ENCODE data around the gene LAMB2.

The LAMB2 gene

DNA sequence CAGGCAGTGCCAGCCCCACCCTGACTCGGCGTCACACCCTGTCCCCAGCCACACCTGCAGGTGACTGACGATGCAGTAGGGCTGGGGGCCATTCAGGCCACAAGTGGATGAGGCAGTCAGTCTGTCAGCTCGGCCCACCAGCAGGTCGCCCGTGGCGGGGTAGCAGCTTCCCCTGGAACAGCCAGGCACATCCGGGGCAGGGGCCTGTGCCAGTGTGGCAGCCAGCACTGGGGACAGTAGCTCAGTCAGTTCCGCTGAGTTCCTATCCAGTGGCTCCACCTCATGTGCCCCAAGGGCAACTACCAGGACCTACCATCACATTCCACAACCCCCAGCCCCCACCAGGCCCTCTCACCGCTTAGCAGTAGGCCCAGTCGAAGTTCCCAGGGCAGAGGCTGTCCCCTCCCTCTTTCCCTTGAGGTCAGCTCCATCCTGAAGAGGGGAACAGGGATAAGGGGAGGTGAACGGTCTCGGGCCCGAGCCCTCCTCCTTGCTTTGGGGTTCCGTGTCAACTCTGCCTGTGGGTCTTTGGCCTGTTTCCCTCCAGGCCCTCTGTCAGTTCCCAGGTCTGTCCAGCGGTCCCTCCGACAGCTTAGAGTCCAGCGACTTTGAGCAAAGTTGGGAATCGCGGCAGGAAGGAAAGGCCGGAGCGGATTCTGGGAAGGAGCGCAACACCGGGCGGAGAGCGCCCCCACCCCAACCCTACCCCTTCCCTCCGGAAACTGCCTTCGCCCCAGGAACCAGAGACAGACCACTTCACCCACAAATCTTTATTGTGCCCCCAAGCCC lies at the start of gene LAMB2:
LAMB2 (minus strand) TSS at position 614 of the 789 bp plus-strand sequence; CDS start at position 431, 183 bp downstream.
- no peak for DNase-seq (ENCODE audit: low spot score)

DNA sequence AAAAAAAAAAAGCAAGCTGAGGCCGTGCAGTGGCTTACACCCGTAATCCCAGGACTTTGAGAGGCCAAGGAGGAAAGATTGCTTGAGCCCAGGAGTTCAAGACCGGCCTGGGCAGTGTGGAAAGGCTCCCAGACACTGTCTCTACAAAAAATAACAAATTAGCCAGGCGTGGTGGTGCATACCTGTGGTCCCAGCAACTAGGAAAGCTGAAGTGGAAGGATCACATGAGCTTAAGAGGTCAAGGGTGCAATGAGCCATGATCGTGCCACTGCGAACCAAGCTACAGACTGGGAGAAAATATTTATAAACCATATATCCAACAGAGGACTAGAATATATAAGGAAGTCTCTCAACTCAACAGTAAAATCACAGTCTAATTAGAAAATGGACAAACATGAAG lies 48.5 kb upstream of the LAMB2 start:
- no peak for DNase-seq (ENCODE audit: low spot score)

DNA sequence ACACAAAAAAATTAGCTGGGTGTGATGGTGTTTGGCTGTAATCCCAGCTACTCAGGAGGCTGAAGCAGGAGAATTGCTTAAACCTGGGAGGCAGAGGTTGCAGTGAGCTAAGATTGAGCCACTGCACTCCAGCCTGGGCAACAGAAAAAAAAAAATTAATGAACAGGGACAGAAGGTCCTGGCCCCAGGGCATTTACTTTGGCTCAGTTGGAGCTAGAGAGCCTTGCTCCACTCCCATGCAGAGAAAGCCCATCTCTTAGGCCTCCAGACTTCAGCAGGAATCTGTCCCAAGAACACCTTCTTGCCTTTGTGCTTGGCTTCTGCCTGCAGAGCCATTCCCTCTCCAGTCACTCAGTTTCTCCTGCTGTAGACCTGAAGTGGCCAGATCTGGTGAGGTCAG lies 47.3 kb upstream of the LAMB2 start:
- no peak for DNase-seq (ENCODE audit: low spot score)

DNA sequence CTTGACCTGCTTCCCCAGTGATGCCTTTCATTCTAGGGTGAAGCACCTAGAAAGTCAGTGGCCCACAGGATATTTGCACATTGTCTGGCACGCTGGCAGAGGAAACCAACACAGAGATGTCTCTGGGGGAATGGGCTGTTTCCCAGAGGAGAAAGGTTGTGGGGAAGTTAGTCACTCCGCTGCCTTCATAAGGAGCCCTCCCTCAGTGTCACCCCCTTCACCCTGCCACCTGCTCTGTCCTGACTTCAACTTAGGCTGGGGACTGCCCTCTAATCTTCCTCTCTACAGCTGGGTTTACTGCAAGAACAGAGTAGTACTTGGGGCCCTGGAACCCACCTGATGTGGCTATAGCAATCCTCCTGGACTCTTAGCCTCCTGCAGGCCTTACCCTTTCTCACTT lies 44.2 kb upstream of the LAMB2 start:
- DNase-seq (ENCODE audit: low spot score), result no peak

DNA sequence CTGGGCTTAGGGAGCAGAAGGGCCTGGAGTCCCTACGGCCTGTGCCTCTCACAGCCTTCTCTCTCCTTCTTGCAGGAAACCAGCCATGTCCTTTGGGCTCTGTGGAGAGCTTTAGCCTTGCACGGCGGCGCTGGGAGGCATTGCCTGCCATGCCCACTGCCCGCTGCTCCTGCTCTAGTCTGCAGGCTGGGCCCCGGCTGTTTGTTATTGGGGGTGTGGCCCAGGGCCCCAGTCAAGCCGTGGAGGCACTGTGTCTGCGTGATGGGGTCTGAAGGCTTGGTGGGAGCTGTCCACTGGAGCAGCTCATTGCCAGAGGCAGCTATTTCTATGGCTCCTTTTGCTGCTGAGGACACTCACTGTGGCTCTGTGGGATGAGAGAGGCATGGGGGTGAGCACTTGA lies 42.7 kb upstream of the LAMB2 start:
- no peak for DNase-seq (ENCODE audit: low spot score)

DNA sequence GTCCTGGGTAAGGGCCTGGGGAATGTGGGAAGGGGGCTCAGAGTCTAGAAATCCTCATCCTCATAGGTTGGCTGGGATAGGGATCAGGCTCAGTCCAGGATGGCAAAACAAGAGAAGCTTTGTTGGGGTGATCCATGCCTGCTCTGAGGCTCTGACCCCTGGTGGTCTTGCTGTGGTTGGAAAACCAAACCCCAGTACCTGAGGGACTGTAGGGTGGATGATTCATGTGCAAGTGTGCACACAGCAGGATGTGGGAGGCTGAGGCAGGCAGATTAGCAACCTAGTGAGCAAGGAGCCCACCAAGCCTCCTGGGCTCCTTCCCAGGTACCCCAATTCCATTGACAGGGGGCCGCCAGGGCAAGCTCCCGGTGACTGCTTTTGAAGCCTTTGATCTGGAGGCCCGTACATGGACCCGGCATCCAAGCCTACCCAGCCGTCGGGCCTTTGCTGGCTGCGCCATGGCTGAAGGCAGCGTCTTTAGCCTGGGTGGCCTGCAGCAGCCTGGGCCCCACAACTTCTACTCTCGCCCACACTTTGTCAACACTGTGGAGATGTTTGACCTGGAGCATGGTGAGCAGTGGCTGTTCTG lies 41.6 kb upstream of the LAMB2 start:
- no peak for DNase-seq (ENCODE audit: low spot score)

DNA sequence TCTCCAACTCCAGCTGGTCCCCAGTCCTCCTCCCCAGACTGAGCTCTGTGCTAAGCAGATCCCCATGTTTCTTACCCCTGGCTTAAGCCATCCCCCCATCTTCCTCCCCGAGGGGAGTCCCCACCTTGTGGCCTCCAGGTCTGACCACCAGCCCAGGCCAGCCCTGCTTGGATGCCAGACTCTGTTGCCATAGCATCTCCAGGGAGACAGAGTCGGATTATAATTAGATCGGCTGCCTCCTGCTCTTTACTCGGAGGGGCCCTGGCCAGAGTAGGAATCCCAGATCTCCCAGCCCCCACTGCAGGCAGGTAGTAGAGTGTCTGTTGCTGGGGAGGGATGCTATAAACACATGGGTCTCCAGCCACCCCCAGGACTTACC lies 40.9 kb upstream of the LAMB2 start:
- DNase-seq (ENCODE audit: low spot score), result no peak

DNA sequence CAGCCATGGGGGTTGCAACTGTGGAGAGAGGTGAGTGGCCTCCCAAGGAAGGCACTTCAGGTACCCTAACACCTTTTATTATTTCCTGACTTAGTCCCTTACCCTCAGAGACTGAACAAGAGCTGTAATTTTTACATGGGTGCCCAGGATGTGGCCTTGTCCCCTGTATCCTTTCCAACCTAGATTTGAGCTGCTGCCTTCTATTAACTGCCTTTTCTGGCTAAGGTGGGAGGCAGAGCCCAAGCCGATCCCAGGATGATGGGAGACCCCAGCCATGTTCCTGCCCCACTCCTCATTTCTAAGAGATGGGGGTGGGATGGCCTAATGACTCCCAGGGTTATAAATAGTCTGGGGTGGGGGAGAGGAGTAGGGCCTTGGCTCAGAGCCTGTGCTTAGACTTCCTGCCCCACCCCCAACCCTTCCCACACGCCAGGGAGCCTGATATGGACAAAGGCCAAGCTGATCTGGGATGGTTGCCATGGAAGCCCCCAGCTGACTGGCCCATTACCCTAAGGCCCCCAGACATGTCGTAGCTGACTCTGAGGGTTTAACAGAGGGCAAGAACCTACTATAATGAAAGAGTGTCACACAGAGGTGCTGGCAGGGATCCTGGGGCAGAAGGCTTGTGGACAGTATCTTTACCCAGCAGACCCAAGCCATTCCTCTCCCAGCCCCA lies 40.4 kb upstream of the LAMB2 start:
- no peak for DNase-seq (ENCODE audit: low spot score)

DNA sequence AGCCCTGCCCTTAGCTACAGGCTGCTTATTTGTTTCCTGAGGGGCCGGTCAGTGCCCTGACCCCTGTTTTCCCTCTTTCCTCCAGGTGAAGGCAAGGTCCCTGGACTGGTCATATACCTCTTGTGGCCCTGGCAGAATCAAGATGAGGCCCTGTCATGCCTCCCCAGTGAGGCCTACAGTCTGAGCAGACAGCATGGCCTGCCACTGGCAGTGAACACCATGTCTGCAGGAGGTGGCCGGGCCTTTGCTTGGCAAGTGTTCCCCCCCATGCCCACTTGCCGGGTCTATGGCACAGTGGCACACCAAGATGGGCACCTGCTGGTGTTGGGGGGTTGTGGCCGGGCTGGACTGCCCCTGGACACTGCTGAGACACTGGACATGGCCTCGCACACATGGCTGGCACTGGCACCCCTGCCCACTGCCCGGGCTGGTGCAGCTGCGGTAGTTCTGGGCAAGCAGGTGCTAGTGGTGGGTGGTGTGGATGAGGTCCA lies 39.7 kb upstream of the LAMB2 start:
- no peak for DNase-seq (ENCODE audit: low spot score)

DNA sequence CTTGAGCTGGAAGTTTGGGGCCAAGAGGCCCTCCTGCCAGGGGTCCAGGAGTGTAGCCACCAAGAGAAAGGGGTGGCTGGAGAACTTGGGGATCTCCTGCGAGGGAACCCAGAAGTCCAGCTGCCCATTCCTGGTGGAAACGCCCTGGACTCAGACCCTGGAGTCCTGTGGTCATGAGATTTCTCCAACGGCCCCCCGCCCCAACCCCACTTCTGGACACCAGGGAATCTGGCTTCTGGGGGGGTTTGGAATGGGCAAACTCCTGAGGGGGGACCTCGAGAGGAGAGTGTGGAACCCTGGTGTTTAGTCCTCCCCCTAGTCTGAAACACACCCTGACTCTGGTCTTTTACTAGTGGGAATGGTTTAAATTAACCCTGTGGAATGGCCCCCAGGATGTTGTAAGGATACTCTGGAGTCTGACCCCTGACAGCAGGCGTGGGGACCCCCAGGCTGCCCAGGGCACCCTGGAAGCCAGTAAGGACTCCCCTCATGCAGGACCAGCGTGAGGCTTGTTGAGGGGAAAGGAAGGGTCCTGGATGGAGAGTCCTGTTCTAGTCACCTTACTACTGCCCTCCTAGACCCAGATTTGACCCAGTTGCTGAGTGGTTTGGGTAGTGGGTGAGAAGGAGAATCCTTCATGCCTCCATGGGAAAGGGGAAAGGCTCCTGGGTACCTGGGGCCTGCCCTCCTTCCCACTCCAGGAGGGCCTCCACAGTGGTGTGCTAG lies 39.1 kb upstream of the LAMB2 start:
- DNase-seq (ENCODE audit: low spot score), result no peak

DNA sequence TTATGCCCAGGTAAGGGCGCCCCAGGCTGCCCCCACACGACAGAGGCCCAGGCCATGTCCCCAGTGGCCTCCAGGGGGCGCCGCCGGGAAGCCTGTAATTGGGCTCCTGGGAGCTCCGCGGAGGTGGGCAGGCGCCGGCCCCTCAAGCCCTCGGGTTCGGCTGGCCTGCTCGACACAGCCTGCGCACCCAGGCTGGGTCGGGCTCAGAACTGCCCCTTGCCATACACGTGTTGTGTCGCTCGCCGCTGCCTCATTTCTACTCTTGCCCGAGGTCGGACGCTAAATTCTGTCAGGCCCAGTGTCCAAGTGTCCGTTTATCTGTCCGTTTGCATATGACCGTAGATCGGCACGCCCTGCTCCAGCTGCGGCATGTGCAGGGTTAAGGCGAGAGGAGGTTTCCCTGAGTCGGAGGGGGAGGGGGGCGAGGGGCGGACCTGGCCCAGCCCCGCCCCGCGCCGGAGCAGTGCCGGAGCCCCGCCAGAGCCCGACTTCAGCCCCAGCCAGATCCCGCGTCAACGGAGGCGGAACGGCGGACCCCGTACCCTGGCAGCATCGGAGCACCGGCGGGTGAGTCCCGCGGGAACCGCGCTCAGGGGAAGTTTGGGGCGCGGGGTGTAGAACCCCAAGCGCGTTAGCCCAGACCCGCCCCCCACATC lies 38.4 kb upstream of the LAMB2 start, which contains the start of gene KLHDC8B:
KLHDC8B (plus strand) TSS at position 480 of the 656 bp plus-strand sequence. CDS start 1,172 bp downstream, outside the sequence.
- DNase-seq (ENCODE audit: low spot score), result peak; percentile 79

DNA sequence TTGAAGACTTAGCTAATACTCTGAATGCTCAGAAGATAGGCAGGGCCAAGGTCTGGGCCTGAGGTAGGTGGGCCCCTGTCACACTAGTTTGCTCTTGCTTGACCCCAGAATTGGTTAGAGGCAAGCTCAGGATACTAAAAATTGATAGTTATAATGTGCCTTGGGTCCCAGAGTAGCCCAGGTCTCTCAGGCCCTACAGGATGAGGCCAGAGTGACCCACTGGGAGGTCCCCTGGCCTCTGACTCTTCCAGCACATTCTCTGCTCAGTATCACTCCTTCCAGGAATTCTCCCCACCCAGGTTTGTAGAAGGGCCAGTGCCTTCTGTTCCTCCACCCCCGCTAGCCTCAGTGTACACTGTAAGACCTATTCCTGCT lies 37.9 kb upstream of the LAMB2 start:
- DNase-seq (ENCODE audit: low spot score), result no peak

DNA sequence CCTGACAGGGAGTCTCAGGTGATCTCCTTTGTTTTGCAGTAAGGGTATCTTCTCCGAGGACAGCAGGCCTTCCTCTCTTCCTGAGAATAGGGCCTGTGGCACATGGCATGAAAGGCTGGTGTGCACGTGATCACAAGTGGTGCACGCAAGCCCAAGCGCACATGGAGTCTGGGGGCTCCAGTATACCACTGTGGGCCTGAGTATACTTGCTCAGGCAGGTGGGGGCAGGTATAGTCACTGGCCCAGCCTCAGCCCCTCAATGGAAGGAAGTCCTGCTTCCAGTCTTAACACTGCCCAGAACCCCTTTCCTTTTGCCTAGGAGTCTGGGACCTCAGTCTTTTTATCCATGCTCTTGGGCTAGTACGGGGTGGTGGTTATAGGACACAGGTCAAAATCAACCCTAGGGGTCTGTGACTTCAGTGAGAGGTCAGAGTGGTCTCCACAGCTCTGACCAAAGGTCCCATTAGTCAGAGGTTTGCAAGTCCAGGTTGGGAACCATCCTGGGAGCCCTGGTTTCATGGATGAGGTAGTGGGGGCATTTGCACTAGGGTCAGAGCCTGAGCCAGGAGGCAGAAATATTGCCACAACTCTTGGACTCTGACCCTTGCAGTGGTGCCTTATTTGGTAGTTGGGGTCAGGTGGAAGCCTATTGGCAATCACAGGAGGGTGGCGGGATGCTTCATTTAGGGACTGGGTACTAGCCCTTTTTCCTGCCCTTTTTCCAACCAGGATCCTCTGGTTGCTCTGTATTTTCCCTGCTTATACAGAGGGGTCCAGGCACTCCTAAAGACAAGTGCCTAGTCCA lies 34.1 kb upstream of the LAMB2 start:
- DNase-seq (ENCODE audit: low spot score), result no peak

DNA sequence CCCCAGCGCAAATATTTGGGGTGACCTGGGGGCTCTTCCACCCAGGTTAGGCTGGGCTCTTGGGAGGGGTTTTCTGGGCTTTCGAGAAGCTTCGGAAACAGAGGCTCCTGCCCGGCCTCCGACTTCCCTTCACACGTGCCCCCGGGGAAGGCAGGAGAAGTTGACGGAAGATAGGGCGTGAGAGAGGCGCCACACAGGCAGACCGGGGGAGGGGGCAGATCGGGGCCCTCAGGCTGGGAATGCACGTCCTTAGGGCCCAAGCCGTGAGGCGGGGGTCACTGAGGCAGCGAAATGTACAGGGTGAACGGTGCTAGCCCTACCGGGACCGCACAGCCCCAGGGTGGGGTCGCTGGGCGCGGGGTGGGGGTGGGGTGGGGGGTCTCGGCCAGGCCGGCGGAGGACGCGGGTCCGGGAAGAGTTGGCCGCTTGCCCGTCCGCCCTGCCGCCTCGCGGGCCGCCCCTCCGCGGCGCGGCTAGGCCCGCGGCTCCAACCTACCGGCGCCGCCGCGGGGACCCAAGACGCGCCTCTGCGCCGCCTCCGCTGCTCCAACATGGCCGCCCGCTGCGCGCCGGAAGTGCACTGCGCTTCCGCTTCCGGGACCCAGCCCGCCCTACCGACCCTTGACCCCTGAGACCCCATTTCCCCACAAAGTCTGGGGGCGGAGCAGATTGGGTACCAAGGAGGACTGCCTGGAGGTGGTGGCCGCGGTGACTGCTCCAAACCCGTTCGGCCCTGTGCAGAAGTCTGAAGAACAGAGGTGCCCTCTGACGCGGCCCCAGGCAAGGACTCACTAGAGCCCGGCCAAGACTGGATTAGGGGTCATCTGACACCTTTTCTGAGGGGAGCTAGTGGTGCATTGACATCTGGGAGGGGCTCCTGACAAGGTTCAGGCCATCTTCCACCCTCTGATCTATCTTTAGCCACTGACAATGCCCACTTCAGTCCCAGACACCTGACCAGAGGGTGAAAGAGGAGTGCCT lies 33.2 kb upstream of the LAMB2 start, which contains the start of gene CCDC71:
CCDC71 (minus strand) TSS at position 561 of the 981 bp plus-strand sequence. CDS start 2,123 bp downstream, outside the sequence.
- peak; percentile 73 for DNase-seq (ENCODE audit: low spot score)

DNA sequence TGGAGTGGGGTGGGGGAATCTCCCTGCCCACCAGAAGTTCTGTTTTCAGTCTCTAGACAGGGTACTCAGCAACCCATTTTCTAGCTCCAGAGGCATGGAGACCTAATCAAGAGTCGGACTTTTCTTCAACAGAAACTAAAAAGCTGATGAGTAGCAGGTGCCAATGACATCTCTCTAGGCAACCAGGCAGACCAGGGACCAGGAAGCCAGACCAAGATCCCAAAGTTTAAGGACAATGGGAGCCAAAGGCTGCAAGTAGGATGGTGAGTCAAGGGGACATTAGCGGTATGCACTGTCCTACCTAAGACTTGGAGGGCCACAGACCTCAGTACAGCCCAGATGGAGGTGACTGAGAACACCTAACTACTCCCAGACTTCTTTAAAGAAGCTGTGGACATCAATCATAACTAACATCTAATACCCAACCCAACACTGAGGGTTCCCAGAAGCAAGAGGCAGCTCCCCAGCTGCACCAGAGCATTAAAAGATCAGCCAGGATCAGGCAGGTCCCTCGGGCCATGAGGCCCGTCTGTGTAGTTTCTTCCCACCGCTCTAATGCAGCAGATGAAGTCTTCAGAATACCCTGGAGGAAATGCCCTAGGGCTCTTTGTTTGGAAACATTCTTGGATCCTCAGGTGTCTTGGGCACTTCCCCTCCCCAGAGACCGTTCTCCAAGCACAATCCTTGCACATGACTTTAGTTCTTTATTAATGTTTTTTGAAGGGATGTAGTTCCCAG lies 32.3 kb upstream of the LAMB2 start:
- DNase-seq (ENCODE audit: low spot score), result no peak

DNA sequence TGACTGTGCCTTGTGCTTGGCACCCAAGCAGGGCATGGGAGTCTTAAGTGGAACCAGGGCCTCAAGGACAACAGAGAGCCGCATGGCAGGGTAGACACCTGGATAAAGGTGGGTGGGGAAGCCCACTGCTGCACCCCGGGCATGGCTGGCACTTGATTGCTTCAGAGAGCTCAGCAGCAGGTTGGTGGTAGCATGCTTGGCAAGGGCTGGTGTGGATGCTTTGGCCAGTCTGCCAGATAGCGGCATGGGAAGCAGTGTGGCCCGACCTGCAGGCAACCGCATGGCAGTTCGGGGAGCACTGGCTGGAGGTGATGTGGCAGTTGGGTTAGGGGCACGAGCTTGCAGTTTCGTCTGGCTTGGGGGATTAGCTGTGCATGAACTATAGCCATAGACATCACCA lies 30.8 kb upstream of the LAMB2 start:
- DNase-seq (ENCODE audit: low spot score), result no peak

DNA sequence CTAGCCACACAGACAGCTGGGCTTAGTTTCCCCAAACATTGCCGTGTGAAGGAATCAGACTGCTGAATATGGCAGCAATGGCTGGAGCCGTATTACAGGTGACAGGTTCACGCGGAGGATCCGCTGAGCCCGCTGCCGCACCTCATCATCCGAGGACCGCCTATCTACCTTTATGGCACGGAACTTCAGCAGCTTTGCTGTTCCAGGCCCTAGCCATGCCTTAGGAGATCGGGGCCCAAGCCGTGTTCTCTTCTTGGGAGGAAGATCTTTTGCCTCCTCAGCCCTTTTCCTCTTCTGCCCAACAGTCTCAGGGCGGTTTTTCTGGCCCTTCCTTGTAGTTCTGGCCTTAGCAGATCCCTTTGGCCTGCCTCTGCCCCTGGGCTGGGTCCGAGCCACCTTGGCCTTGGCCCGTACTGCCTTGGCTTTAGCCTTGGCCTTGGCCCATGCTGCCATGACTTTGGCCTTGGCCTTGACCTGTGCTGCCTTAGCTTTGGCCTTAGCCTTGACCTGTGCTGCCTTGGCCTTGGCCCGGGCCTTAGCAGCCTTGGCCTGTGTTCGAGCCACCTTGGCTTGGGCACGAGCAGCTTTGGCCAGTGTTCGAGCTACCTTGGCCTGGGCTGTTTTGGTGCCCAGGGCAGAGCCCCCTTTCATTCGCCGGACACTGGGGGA lies 30.0 kb upstream of the LAMB2 start:
- no peak for DNase-seq (ENCODE audit: low spot score)

DNA sequence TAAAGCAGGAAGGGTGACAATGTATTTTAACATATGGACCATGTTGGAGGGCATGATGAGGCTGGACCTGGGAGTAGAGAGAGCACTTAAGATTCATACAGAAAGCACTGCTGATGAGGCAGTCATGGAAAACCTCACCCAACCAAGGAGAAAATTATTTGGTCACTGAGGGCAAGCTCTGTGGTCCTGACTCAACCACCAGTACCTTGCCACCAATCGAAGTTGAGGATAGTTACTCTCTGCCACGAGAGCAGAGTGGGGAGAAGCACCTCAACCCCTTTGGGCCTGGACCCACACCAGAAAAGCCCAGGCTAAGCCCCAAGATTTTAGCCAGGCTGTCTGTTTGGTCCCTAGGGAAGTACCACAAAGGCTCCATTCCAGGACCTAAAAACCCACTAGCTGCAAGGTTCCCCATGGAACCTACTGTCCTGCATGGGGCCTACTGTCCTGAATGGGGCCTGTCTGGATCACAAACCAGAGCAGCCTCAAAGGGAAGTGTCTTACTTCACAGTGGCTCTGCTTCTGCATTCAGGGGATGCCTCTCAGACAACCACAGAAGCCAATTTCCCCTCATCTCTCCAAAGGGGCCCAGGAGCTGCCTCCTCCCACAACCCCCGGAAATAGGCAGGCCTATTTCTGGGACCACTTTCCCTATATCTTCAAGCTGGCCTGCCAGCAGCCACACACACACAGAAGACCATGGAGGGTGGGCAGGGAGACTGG lies 29.1 kb upstream of the LAMB2 start:
- no peak for DNase-seq (ENCODE audit: low spot score)
